Measurements from ENCODE around the gene KIRREL3. TPM values are rescaled to one million over a fixed set of nuclear protein-coding genes. Genes with fewer than 3 reads are reported as not detected.

Gene KIRREL3
- polyA plus RNA-seq, 2 of the 4 experiments (the other 2 are of a cell fraction): 3.0 to 11.0 TPM

- Histone ChIP-seq H3K4me1 (no peaks in the 10 kb centered on the region), H3K27ac (no peak overlapping the region), H3K4me2 (no peak overlapping the region), H3K4me3 (no peak overlapping the region), H3K9me3 (no peaks in the 10 kb centered on the region)
- CTCF ChIA-PET: interaction anchor here (0.7 to 2.3 kb wide), 3 partner anchors 11 to 166 kb away, joined by 3 to 9 read pairs (median 4); no protein-coding TSS in a partner anchor
- ATAC-seq (peak in 1 of 2 experiments; percentile 20; a peak in 1 of 6 replicates), FAIRE-seq (no peak), DNase-seq (ENCODE audit: low read depth in 1 of 2, low spot score in 1 of 2) (no peak)
- POLR2A ChIA-PET: no interaction called here
- TF ChIP-seq RAD21 (conservative IDR thresholded peaks at IDR 0.05 in 1 of 2, IDR thresholded peaks at IDR 0.05 in 1 of 2) (no peak), HMGXB4 (CRISPR knock-in tag; IDR thresholded peaks at IDR 0.05; ENCODE audit: borderline replicate concordance) (no peak), PHF8 (IDR thresholded peaks at IDR 0.05; ENCODE audit: borderline replicate concordance, low read depth) (no peak), CHD4 (IDR thresholded peaks at IDR 0.05; ENCODE audit: borderline replicate concordance) (no peak), ZNF302 (CRISPR knock-in tag; IDR thresholded peaks at IDR 0.05) (no peak), ZSCAN20 (CRISPR knock-in tag; IDR thresholded peaks at IDR 0.05) (no peak), GATA3 (IDR thresholded peaks at IDR 0.05; ENCODE audit: borderline replicate concordance) (no peak), E2F6 (IDR thresholded peaks at IDR 0.05; ENCODE audit: borderline replicate concordance, low read depth) (no peak), EP300 (IDR thresholded peaks at IDR 0.05) (no peak), HOXA7 (CRISPR knock-in tag; IDR thresholded peaks at IDR 0.05) (no peak), NR3C1 (IDR thresholded peaks at IDR 0.05) (no peak), EHMT2 (IDR thresholded peaks at IDR 0.05; ENCODE audit: low read depth) (no peak)
- WGBS (ENCODE audit: missing lambda C conversion rate): 84% methylated on average over 18 of the region's 26 CpGs
These were observed 525.3 kb downstream of the KIRREL3 start for GRCh38 chr11:126475014-126475991.

GRCh38 chr11:126474220-126474619, 526.4 kb downstream of the KIRREL3 start:
- no peak overlapping the region for H3K27ac ChIP-seq
- TF ChIP-seq CHD2 (IDR thresholded peaks at IDR 0.05; ENCODE audit: low read length, partially characterized antibody): no peak
- TF ChIP-seq MAFK (IDR thresholded peaks at IDR 0.05; ENCODE audit: partially characterized antibody): no peak
- no peak for TF ChIP-seq RAD21 (conservative IDR thresholded peaks at IDR 0.05 in 1 of 2, IDR thresholded peaks at IDR 0.05 in 1 of 2)
- no peak for TF ChIP-seq FOSL2 (IDR thresholded peaks at IDR 0.05)
- TF ChIP-seq FOSL2 (CRISPR knock-in tag; IDR thresholded peaks at IDR 0.05): no peak
- no peak for TF ChIP-seq MAZ (IDR thresholded peaks at IDR 0.05; ENCODE audit: borderline replicate concordance, low read depth, low read length)
- no peak for TF ChIP-seq HOXA7 (CRISPR knock-in tag; IDR thresholded peaks at IDR 0.05)
- no peak for TF ChIP-seq EHF (CRISPR knock-in tag; IDR thresholded peaks at IDR 0.05)
- no peak for TF ChIP-seq PHF8 (IDR thresholded peaks at IDR 0.05; ENCODE audit: borderline replicate concordance, low read depth)
- no peak for TF ChIP-seq HDAC2 (IDR thresholded peaks at IDR 0.05)
- no peak for TF ChIP-seq TP53 (CRISPR knock-in tag; IDR thresholded peaks at IDR 0.05)
- TF ChIP-seq HOXB13 (CRISPR knock-in tag; IDR thresholded peaks at IDR 0.05; ENCODE audit: low read depth): no peak
- TF ChIP-seq ZC3H11A (IDR thresholded peaks at IDR 0.05): no peak
- no peak for TF ChIP-seq ESRRA (IDR thresholded peaks at IDR 0.05; ENCODE audit: borderline replicate concordance, low read length)
- 96% methylated on average over 7 of the region's 9 CpGs for WGBS (ENCODE audit: missing lambda C conversion rate)

More at GRCh38 chr11:126474220-126474619, 526.4 kb downstream of the KIRREL3 start:
- POLR2A ChIA-PET: no interaction called here
- CTCF ChIA-PET: no interaction called here
- H3K9me3 ChIP-seq: no peaks in the 10 kb centered on the region
- H3K4me3 ChIP-seq: no peak overlapping the region
- FAIRE-seq (no peak), ATAC-seq (no peak), DNase-seq (ENCODE audit: low read depth in 1 of 2, low spot score in 1 of 2) (no peak)
- H3K4me2 ChIP-seq: no peak overlapping the region
- no peaks in the 10 kb centered on the region for H3K4me1 ChIP-seq

Data from A549 (cell line).